B cell (primary cell): Measurements from ENCODE around the gene C1GALT1C1. TPM values are rescaled to one million over a fixed set of nuclear protein-coding genes. Genes with fewer than 3 reads are reported as not detected.

Experiments used
- ATAC-seq: fragments of 200-7000 bp; cut with Tn5 transposase; one replicate; pipeline ENCODE4 v1.10.0; 2021; ENCODE audit warnings: low read depth, mild to moderate bottlenecking, moderate number of reproducible peaks, moderate library complexity
- CTCF ChIA-PET: fragments of 350-600 bp; sonication (Branson Sonifier 250); formaldehyde crosslinking; loops from one replicate; lab custom pipeline; 2021; ENCODE audit warnings: antibody characterized with exemption, inconsistent platforms; lab: Charles Lee
- POLR2A ChIA-PET: fragments of 350-600 bp; sonication (Branson Sonifier 250); formaldehyde crosslinking; loops from one replicate; lab custom pipeline; 2021; ENCODE audit warnings: antibody characterized with exemption; lab: Charles Lee
- DNase-seq: peaks from one replicate; pipeline ENCODE4 v3.0.0; 2013
- H2AFZ ChIP-seq: 2 replicates; pipeline ENCODE4 v1.6.1; 2012; ENCODE audit warnings: mild to moderate bottlenecking, low read depth, low read length; ENCODE audit not compliant: insufficient read depth, poor library complexity, severe bottlenecking
- H3K27ac ChIP-seq, 2 donors: 1 replicate in 1 of 2; 2 replicates in 1 of 2; pipeline ENCODE4 v1.5.1; 2012 to 2013; ENCODE audit warnings: low read length in 2 of 2, mild to moderate bottlenecking in 2 of 2, moderate library complexity in 1 of 2
- H3K27me3 ChIP-seq, 4 experiments: fragments of 200-600 bp in 1 of 4; sonication (generic) in 1 of 4; replicated peaks in 1 of 4; 1 replicate in 2 of 4; 2 replicates in 2 of 4; pipeline versions ENCODE4 v1.6.1 to v1.7.0; 2013 to 2016; ENCODE audit warnings: low read length in 3 of 4, mild to moderate bottlenecking in 2 of 4, mixed read lengths in 1 of 4, moderate library complexity in 1 of 4; ENCODE audit not compliant: insufficient read depth in 4 of 4, control insufficient read depth in 3 of 4; ENCODE audit errors: control extremely low read depth in 1 of 4
- H3K36me3 ChIP-seq, 2 experiments: replicated peaks in 1 of 2; 1 replicate in 1 of 2; 2 replicates in 1 of 2; pipeline versions ENCODE4 v1.6.1 to v1.7.1; 2013; ENCODE audit warnings: low read length in 1 of 2; ENCODE audit not compliant: insufficient read depth in 2 of 2, control insufficient read depth in 1 of 2; ENCODE audit errors: control extremely low read depth in 1 of 2, extremely low read depth in 1 of 2
- H3K4me1 ChIP-seq, 2 donors: fragments of 200-600 bp in 1 of 2; sonication (generic) in 1 of 2; 1 replicate in 1 of 2; 2 replicates in 1 of 2; pipeline versions ENCODE4 v1.5.1 to v1.6.1; 2013 to 2017; ENCODE audit warnings: low read length in 2 of 2; ENCODE audit not compliant: control insufficient read depth in 2 of 2, insufficient read depth in 2 of 2
- H3K4me2 ChIP-seq: replicated peaks from 2 replicates; pipeline ENCODE3; 2012; ENCODE audit warnings: mild to moderate bottlenecking, low read depth, low read length; ENCODE audit not compliant: poor library complexity, severe bottlenecking
- H3K4me3 ChIP-seq, 5 experiments: fragments of 200-600 bp in 1 of 5; sonication (generic) in 1 of 5; 1 replicate in 3 of 5; 2 replicates in 2 of 5; pipeline versions ENCODE4 v1.5.1 to v1.7.0; 2011 to 2016; ENCODE audit warnings: low read length in 4 of 5, mild to moderate bottlenecking in 4 of 5, low read depth in 2 of 5, control low read depth in 1 of 5, moderate library complexity in 1 of 5; ENCODE audit not compliant: insufficient read depth in 1 of 5; ENCODE audit errors: control extremely low read depth in 1 of 5, extremely low read depth in 1 of 5
- H3K79me2 ChIP-seq: fragments of 200-600 bp; sonication (generic); one replicate; pipeline ENCODE4 v1.6.0; 2016; ENCODE audit warnings: low read length; ENCODE audit not compliant: control insufficient read depth, insufficient read depth
- H3K9ac ChIP-seq: fragments of 200-600 bp; sonication (generic); 2 replicates; pipeline ENCODE4 v1.6.1; 2017; ENCODE audit warnings: mild to moderate bottlenecking, low read length, moderate library complexity
- H3K9me3 ChIP-seq, 3 donors: one replicate each; pipeline versions ENCODE4 v1.6.1 to v1.7.1; 2013; ENCODE audit warnings: low read length in 2 of 3; ENCODE audit not compliant: control insufficient read depth in 2 of 3, insufficient read depth in 1 of 3; ENCODE audit errors: control extremely low read depth in 1 of 3
- H4K20me1 ChIP-seq: 2 replicates; pipeline ENCODE4 v1.6.0; 2012; ENCODE audit warnings: mild to moderate bottlenecking, low read length; ENCODE audit not compliant: insufficient read depth, control insufficient read depth, poor library complexity, severe bottlenecking
- H3K27ac Mint-ChIP-seq: one replicate; pipeline ENCODE4 v1.8.0; 2021; ENCODE audit warnings: mixed read lengths
- H3K27me3 Mint-ChIP-seq: one replicate; pipeline ENCODE4 v1.8.0; 2021; ENCODE audit warnings: mixed read lengths
- H3K4me1 Mint-ChIP-seq: one replicate; pipeline ENCODE4 v1.8.0; 2021; ENCODE audit warnings: mixed read lengths
- H3K4me3 Mint-ChIP-seq: one replicate; pipeline ENCODE4 v1.8.0; 2021; ENCODE audit warnings: mixed read lengths
- H3K9me3 Mint-ChIP-seq: one replicate; pipeline ENCODE4 v1.8.0; 2022; ENCODE audit warnings: mixed read lengths; ENCODE audit not compliant: insufficient read depth
- CTCF ChIP-seq: fragments of 200-600 bp; IDR thresholded peaks from one replicate; pipeline ENCODE4 v1.8.0; 2022; ENCODE audit warnings: antibody characterized with exemption, mild to moderate bottlenecking
- EZH2 ChIP-seq: IDR thresholded peaks from 2 replicates; pipeline ENCODE4 v1.6.1; 2012; ENCODE audit warnings: borderline replicate concordance, low read depth, mild to moderate bottlenecking, moderate library complexity, low read length; ENCODE audit not compliant: insufficient read depth, poor library complexity, severe bottlenecking
- WGBS: methylation state at CpG from one replicate; pipeline ENCODE4 v1.1.5; 2013; ENCODE audit warnings: missing lambda C conversion rate; ENCODE audit not compliant: insufficient coverage; 5-methylcytosine and 5-hydroxymethylcytosine counted together
- intact Hi-C: fragments of 100-400 bp; cut with micrococcal nuclease; formaldehyde crosslinking; loops from one replicate; pipeline ENCODE4 v1.10.0; 2022
- polyA plus RNA-seq: library from polyadenylated mRNA; depleted of rRNA; stranded (reverse); fragments of >200 nt; gene quantifications from 2 replicates; pipeline ENCODE4 v1.2.3, GENCODE V29; 2012
- total RNA-seq, 2 donors: library from RNA; stranded (reverse); fragments of 120-200 nt in 1 of 2; gene quantifications; 1 replicate in 1 of 2; 2 replicates in 1 of 2; pipeline versions ENCODE4 v1.2.3 to v1.2.4, GENCODE V29; 2013 to 2022

C1GALT1C1 gene
- total and polyA plus RNA-seq, 2 donors (not counting 1 experiment from before 2014, with no cell fraction given), result 2.9 to 13.6 TPM

GRCh38 chrX:120603707-120604360 is 26.0 kb downstream of the C1GALT1C1 start, which contains the start of gene MCTS1:
Gene MCTS1, plus strand, starts transcription at chrX:120604101. Its CDS starts 136 bp downstream, at chrX:120604237.
- peak within 1 kb of the TSS; percentile 90 for H3K4me3 Mint-ChIP-seq
- Histone ChIP-seq H2AFZ (peak within 1 kb of the TSS; percentile 81), H3K4me3 (peak within 1 kb of the TSS; percentile 68 to 88 (median 70)), H3K9me3 (no peaks in the 10 kb centered on the region), H3K36me3 (peaks cover 0 to 14% of the 10 kb centered on the region in 2 experiments), H4K20me1 (no peaks in the 10 kb centered on the region), H3K9ac (peak within 1 kb of the TSS; percentile 89), H3K79me2 (peaks cover 7% of the 10 kb centered on the region), H3K4me2 (peak within 1 kb of the TSS; percentile 74), H3K27ac (peak within 1 kb of the TSS; percentile 78 to 94), H3K27me3 (no peaks in the 10 kb centered on the region), H3K4me1 (peaks cover 10% of the 10 kb centered on the region in 2 donors)
- DNase-seq (peak; percentile 88), ATAC-seq (peak; percentile 93)
- 1% methylated on average over 17 of the region's 31 CpGs for WGBS
- POLR2A ChIA-PET, result interaction anchor here (0.7 to 2.0 kb wide), 4 partner anchors 27 to 145 kb away, joined by 3 to 25 read pairs (median 6); partner anchors contain the start of genes C1GALT1C1 and CUL4B
- no peaks in the 10 kb centered on the region for H3K27me3 Mint-ChIP-seq
- TF ChIP-seq EZH2, result no peak
- TF ChIP-seq CTCF, result no peak
- no peaks in the 10 kb centered on the region for H3K9me3 Mint-ChIP-seq
- peak within 1 kb of the TSS; percentile 94 for H3K27ac Mint-ChIP-seq
- CTCF ChIA-PET, result interaction anchor here (1.7 kb wide), 1 partner anchor 42 kb away, joined by 14 read pairs; the partner anchor contains the start of gene CUL4B
- intact Hi-C loops, result loop anchor here (1.0 to 2.0 kb wide), 3 partner anchors 26 to 151 kb away; partner anchors contain the start of genes C1GALT1C1 and CUL4B
- H3K4me1 Mint-ChIP-seq, result peaks cover 13% of the 10 kb centered on the region

- no peaks in the 10 kb centered on the region for H3K9me3 ChIP-seq
- no peak overlapping the region for H3K9ac ChIP-seq
- H3K27me3 ChIP-seq, result no peaks in the 10 kb centered on the region
- no peaks in the 10 kb centered on the region for H3K4me1 ChIP-seq
- no peaks in the 10 kb centered on the region for H3K4me1 Mint-ChIP-seq
- ChIA-PET POLR2A (interaction anchor here (0.6 kb wide), 1 partner anchor 25 kb away, joined by 10 read pairs; no protein-coding TSS in a partner anchor), CTCF (no interaction called here)
- intact Hi-C loops, result no loop called here
- H3K4me3 Mint-ChIP-seq, result no peak overlapping the region
- WGBS, result no CpG with 5 or more reads among the region's 2 CpGs
- H3K4me3 ChIP-seq, result no peak overlapping the region
- H3K4me2 ChIP-seq, result no peak overlapping the region
- H3K79me2 ChIP-seq, result no peaks in the 10 kb centered on the region
- no peak overlapping the region for H3K27ac ChIP-seq
- H3K36me3 ChIP-seq, result no peaks in the 10 kb centered on the region
- no peak overlapping the region for H3K27ac Mint-ChIP-seq
- H3K27me3 Mint-ChIP-seq, result no peaks in the 10 kb centered on the region
- H2AFZ ChIP-seq, result no peak overlapping the region
- no peaks in the 10 kb centered on the region for H3K9me3 Mint-ChIP-seq
- ATAC-seq (no peak), DNase-seq (no peak)
- TF ChIP-seq CTCF, result no peak
- no peak for TF ChIP-seq EZH2
- no peaks in the 10 kb centered on the region for H4K20me1 ChIP-seq
These were observed 44.2 kb downstream of the C1GALT1C1 start for GRCh38 chrX:120585702-120586101.
